ENCODE measurements around the gene ARL3.

DNA sequence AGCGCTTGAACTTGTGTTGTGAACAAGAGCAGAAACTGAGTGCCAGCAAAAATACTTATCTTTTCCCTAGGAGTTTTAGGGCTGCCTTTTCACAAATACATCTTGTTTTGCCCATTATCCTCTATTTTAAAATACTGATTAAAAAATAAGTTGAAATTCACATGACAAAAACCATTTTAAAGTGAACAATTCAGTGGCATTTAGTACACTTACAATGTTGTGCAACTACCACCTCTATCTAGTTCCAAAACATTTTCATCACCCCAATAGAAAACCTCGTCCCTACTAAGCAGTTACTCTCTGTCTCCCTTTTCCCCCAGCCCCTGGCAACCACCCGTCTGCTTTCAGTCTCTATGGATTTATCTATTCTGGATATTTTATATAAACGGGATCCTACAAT lies 31.0 kb upstream of the ARL3 start:
- TF ChIP-seq, protein P1, sequence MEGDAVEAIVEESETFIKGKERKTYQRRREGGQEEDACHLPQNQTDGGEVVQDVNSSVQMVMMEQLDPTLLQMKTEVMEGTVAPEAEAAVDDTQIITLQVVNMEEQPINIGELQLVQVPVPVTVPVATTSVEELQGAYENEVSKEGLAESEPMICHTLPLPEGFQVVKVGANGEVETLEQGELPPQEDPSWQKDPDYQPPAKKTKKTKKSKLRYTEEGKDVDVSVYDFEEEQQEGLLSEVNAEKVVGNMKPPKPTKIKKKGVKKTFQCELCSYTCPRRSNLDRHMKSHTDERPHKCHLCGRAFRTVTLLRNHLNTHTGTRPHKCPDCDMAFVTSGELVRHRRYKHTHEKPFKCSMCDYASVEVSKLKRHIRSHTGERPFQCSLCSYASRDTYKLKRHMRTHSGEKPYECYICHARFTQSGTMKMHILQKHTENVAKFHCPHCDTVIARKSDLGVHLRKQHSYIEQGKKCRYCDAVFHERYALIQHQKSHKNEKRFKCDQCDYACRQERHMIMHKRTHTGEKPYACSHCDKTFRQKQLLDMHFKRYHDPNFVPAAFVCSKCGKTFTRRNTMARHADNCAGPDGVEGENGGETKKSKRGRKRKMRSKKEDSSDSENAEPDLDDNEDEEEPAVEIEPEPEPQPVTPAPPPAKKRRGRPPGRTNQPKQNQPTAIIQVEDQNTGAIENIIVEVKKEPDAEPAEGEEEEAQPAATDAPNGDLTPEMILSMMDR (IDR thresholded peaks at IDR 0.05), result no peak
- no peak for TF ChIP-seq POLR2A (IDR thresholded peaks at IDR 0.05)

Data from body of pancreas (tissue), 4 donors.